Osteoblast (primary cell): ENCODE data around the gene RER1. TPM values are rescaled to one million over a fixed set of nuclear protein-coding genes. Genes with fewer than 3 reads are reported as not detected.

Source experiments
- DNase-seq: peaks from one replicate; pipeline ENCODE4 v3.0.0; 2011; ENCODE audit warnings: low spot score, mixed read lengths; ENCODE audit not compliant: insufficient read length; ENCODE audit errors: missing footprints
- H2AFZ ChIP-seq: 2 replicates; pipeline ENCODE4 v1.6.0; 2011; ENCODE audit warnings: mild to moderate bottlenecking, low read length
- H3K27ac ChIP-seq: 2 replicates; pipeline ENCODE4 v1.5.1; 2011; ENCODE audit warnings: mild to moderate bottlenecking, low read depth, low read length, moderate library complexity
- H3K27me3 ChIP-seq: 2 replicates; pipeline ENCODE4 v1.6.0; 2012; ENCODE audit warnings: mild to moderate bottlenecking, control low read depth, inconsistent platforms, low read length, moderate library complexity; ENCODE audit not compliant: insufficient read depth
- H3K36me3 ChIP-seq: 2 replicates; pipeline ENCODE4 v1.5.1; 2011; ENCODE audit warnings: mild to moderate bottlenecking, low read length, control low read depth, moderate library complexity; ENCODE audit not compliant: insufficient read depth
- H3K4me1 ChIP-seq: 2 replicates; pipeline ENCODE4 v1.5.1; 2011; ENCODE audit warnings: mild to moderate bottlenecking, low read length, control low read depth, moderate library complexity; ENCODE audit not compliant: insufficient read depth
- H3K4me2 ChIP-seq: 2 replicates; pipeline ENCODE4 v1.6.0; 2011; ENCODE audit warnings: mild to moderate bottlenecking, low read length; ENCODE audit not compliant: insufficient read depth
- H3K4me3 ChIP-seq: fragments of 200-600 bp; sonication (generic); 3 replicates; pipeline ENCODE4 v1.5.1; 2012; ENCODE audit warnings: mild to moderate bottlenecking, low read length, inconsistent platforms; ENCODE audit not compliant: insufficient read depth
- H3K79me2 ChIP-seq: 2 replicates; pipeline ENCODE4 v1.6.0; 2012; ENCODE audit warnings: mild to moderate bottlenecking, low read length, control low read depth, inconsistent platforms; ENCODE audit not compliant: insufficient read depth
- H3K9me3 ChIP-seq: 2 replicates; pipeline ENCODE4 v1.5.1; 2011; ENCODE audit warnings: low read depth, low read length, control low read depth
- H4K20me1 ChIP-seq: 2 replicates; pipeline ENCODE4 v1.6.0; 2012; ENCODE audit warnings: mild to moderate bottlenecking, low read length, control low read depth; ENCODE audit not compliant: insufficient read depth
- CTCF ChIP-seq: IDR thresholded peaks from 2 replicates; pipeline ENCODE4 v1.5.1; 2011; ENCODE audit warnings: mild to moderate bottlenecking, low read depth, low read length, moderate library complexity; ENCODE audit errors: extremely low read depth
- total RNA-seq: library from RNA; depleted of rRNA; stranded (reverse); fragments of >200 nt; gene quantifications from 2 replicates; pipeline ENCODE4 v1.2.3, GENCODE V29; 2012

Gene RER1
- total RNA-seq, 1 donor = 95.2 TPM

GRCh38 chr1:2404142-2404889 is 12.7 kb downstream of the RER1 start:
- Histone ChIP-seq H3K27ac (no peak overlapping the region), H4K20me1 (peaks cover 24% of the 10 kb centered on the region), H2AFZ (no peak overlapping the region), H3K4me1 (peaks cover 7% of the 10 kb centered on the region), H3K36me3 (peaks cover 71% of the 10 kb centered on the region), H3K4me3 (no peak overlapping the region), H3K4me2 (no peak overlapping the region), H3K79me2 (peaks cover 41% of the 10 kb centered on the region), H3K9me3 (no peaks in the 10 kb centered on the region), H3K27me3 (no peaks in the 10 kb centered on the region)
- TF ChIP-seq CTCF = no peak
- DNase-seq = peak; percentile 49

- H3K4me1 ChIP-seq = peaks cover 7% of the 10 kb centered on the region
- H3K79me2 ChIP-seq = peaks cover 35% of the 10 kb centered on the region
- H4K20me1 ChIP-seq = peaks cover 23% of the 10 kb centered on the region
- H2AFZ ChIP-seq = no peak overlapping the region
- H3K4me2 ChIP-seq = no peak overlapping the region
- TF ChIP-seq CTCF = no peak
- H3K4me3 ChIP-seq = no peak overlapping the region
- H3K27me3 ChIP-seq = no peaks in the 10 kb centered on the region
- H3K27ac ChIP-seq = peak overlapping the region; percentile 65
- no peaks in the 10 kb centered on the region for H3K9me3 ChIP-seq
- peak; percentile 88 for DNase-seq
- peaks cover 66% of the 10 kb centered on the region for H3K36me3 ChIP-seq
Observed at GRCh38 chr1:2404890-2405511, 13.4 kb downstream of the RER1 start.

GRCh38 chr1:2405588-2406295 is 14.1 kb downstream of the RER1 start:
- H3K27ac ChIP-seq = peak overlapping the region; percentile 65
- DNase-seq = peak; percentile 94
- H3K79me2 ChIP-seq = peaks cover 29% of the 10 kb centered on the region
- peaks cover 63% of the 10 kb centered on the region for H3K36me3 ChIP-seq
- peaks cover 7% of the 10 kb centered on the region for H3K4me1 ChIP-seq
- peaks cover 18% of the 10 kb centered on the region for H4K20me1 ChIP-seq
- no peak overlapping the region for H2AFZ ChIP-seq
- no peak for TF ChIP-seq CTCF
- H3K27me3 ChIP-seq = no peaks in the 10 kb centered on the region
- H3K4me2 ChIP-seq = no peak overlapping the region
- H3K9me3 ChIP-seq = no peaks in the 10 kb centered on the region
- H3K4me3 ChIP-seq = no peak overlapping the region
